Heart left ventricle (tissue), 13 donors: ENCODE results near the gene CRYBG3.

ENCODE experiments used
- POLR2A ChIP-seq, 2 donors: fragments of 450-650 bp; IDR thresholded peaks; one replicate each; pipeline ENCODE4 v1.6.1; 2017; ENCODE audit warnings: antibody characterized with exemption in 2 of 2, mild to moderate bottlenecking in 2 of 2, moderate library complexity in 2 of 2
- TF ChIP-seq, protein P1 (sequence below), 12 donors: fragments of 200-600 bp; sonication (generic) in 4 of 12; IDR thresholded peaks; one replicate each; pipeline versions ENCODE4 v1.5.0 to v1.8.0; 2018 to 2022; ENCODE audit warnings: antibody characterized with exemption in 12 of 12, mild to moderate bottlenecking in 5 of 12
- donor health status: ischemic (EF 13 %, LVEDD 7.1; RV severe dilation, severe dysfunction).
- donor health status: DM: no; HTN: yes; CAD: no.
- donor health status: DM: no; HTN: no; CAD: no.
- donor health status: ischemic (EF 25% LVEDD 6.9; RV normal size, moderate dysfunction).
- donor health status: ischemic (EF 25% LVEDD 5.7; RV mildly dilated, moderate dysfunction).
- donor health status: ischemic (EF 35%, LVEDD 5.7; RV mildly dilated, moderate dysfunction).
- donor health status: nonischemic (EF 11% LVEDD 7.7; RV severe dilation, severe dysfunction).
- donor health status: DM: yes; HTN: yes; CAD: no.
- donor health status: PGD.
- donor health status: ischemic (EF 29% LVEDD 5.4; RV normal size, mild dysfunction).
- donor health status: nonischemic (EF 23%, LVEDD 6.1; RV moderate dilation, normal function).

DNA sequence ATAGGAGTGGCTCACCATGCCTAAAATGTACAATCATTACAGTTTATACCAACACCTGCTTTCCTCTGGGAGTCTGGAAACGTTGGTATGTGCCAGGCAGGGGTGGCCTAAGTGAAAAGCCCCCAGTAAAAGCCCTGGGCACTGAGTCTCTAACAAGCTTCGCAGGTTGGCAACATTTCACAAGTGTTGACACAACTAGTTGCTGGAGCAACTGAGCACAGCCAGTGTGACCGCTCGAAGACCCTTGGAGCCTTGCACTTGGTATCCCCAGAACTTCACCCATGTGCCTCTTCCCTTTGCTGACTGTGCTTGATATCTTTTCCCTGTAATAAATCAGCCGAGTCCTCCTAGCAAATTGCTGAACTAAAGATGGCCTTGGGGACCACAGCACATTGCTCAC, 147.7 kb downstream of the CRYBG3 start:
- TF ChIP-seq, protein P1, sequence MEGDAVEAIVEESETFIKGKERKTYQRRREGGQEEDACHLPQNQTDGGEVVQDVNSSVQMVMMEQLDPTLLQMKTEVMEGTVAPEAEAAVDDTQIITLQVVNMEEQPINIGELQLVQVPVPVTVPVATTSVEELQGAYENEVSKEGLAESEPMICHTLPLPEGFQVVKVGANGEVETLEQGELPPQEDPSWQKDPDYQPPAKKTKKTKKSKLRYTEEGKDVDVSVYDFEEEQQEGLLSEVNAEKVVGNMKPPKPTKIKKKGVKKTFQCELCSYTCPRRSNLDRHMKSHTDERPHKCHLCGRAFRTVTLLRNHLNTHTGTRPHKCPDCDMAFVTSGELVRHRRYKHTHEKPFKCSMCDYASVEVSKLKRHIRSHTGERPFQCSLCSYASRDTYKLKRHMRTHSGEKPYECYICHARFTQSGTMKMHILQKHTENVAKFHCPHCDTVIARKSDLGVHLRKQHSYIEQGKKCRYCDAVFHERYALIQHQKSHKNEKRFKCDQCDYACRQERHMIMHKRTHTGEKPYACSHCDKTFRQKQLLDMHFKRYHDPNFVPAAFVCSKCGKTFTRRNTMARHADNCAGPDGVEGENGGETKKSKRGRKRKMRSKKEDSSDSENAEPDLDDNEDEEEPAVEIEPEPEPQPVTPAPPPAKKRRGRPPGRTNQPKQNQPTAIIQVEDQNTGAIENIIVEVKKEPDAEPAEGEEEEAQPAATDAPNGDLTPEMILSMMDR (IDR thresholded peaks at IDR 0.05): no peak
- TF ChIP-seq POLR2A (IDR thresholded peaks at IDR 0.05): no peak
